NCI-H524 (cell line): Measurements from ENCODE around the gene FKBP15.
"Not testable (repeated sequence)": the region's sequence is repeated elsewhere in the genome, so short reads cannot be mapped to it uniquely, and the experiment has no call there.

Source experiments
- DNase-seq, 2 experiments: peaks; one replicate each; lab custom pipeline; 2025; lab: John Stamatoyannopoulos, UW

The FKBP15 gene

GRCh38 chr9:113149561-113149960 lies 71.5 kb downstream of the FKBP15 start:
- not testable (repeated sequence) for DNase-seq

DNA sequence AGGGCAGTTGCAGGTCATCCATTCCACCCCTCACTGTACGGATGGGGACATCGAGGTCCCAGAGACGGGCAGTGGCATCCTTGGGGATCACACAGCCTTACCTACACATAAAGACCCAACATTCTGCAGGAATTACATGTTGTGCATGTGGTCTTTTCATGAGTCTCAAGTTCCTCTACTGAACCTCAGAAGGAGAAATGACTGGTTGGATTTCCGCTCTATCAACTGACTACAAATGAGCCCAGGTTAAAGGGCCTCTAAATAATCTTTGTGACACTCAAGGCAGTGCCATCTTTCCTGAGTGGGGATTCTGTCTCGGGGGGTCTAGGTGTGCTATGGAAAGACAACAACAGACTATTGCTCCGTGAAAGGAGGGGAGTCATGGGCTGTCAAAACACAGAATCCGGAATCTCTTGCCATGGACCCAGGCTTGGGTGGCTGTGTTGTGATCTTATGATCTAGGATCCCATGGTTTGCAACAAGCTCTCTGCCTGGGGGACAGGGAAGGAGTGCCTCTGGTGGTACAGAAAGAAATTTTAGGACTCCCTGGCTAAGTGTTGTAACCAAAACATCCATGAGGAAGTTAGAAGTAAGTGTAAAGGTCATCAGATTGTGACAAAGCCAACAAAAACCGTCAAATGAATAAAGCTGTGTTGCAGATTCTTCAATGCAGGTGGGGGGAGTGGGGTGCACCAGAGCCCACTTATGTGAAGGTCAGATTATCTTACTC lies 72.1 kb downstream of the FKBP15 start:
- no peak for DNase-seq

DNA sequence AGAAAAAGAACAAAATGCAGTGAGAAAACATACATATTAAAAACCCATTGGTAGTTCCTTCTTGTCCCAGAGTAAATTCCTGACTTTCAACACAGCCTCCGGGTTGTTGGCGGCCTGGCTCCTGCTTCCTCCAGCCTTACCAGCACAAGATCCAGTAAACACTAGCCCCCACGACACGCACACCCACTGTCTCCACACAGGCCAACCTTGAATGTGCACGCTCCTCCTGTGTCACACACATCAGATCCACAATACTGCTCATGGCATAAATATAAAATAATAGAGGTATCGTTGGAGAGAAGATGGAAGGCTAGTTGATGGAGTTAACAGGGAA lies 72.7 kb downstream of the FKBP15 start:
- DNase-seq, result no peak

GRCh38 chr9:113143432-113144227 lies 77.4 kb downstream of the FKBP15 start:
- no peak for DNase-seq

- not testable (repeated sequence) for DNase-seq
Observed at GRCh38 chr9:113140896-113141295, 80.2 kb downstream of the FKBP15 start.

GRCh38 chr9:113139953-113140352 lies 81.1 kb downstream of the FKBP15 start:
- DNase-seq, result no peak

- DNase-seq, result no peak
Observed at GRCh38 chr9:113139225-113139829, 81.8 kb downstream of the FKBP15 start.

DNA sequence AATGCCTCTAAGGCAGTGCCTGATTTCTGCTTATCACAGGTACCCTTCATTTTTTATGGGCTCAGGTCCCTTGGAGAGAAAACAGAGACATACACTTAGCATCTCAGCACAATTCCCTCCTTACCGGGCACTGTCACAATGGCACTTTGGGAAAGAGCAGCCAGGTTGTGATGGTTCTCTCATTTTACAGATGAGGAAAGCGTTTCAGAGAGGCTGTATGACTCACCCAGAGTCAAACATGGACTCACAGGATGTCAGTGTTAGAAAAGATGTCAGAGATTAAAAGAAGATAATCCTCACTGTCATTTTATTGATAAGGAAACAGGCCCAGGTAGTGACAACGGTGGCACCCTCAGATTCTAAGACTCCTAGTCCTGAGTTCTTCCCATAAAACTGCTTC lies 82.3 kb downstream of the FKBP15 start:
- DNase-seq, result no peak

- no peak for DNase-seq
Observed at GRCh38 chr9:113137196-113138168, 83.6 kb downstream of the FKBP15 start.

DNA sequence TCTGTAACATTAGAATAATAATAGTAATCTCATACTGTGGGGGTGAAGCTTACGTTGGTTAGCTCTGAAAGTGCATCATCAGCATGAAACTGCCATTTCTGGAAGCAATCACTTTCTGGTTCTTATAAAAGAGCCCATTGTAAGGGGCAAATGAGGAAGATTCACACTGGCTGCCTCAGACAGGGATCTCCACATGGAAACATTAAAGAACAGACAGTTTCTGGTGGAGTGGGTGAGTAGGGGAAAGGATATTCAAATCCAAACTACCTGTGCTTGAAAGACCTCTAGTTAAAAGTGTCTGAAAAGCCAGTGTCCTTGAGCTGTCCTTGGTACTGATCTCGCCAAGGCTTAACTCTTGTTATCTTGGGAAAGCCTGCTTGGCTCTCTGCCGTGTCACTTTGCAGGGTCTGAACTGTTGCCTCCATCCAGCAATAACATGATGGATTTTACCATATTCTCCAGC lies 89.4 kb downstream of the FKBP15 start:
- no peak for DNase-seq

- DNase-seq, result peak in 1 of 2 experiments; percentile 12
Observed at GRCh38 chr9:113129884-113130283, 91.2 kb downstream of the FKBP15 start.

DNA sequence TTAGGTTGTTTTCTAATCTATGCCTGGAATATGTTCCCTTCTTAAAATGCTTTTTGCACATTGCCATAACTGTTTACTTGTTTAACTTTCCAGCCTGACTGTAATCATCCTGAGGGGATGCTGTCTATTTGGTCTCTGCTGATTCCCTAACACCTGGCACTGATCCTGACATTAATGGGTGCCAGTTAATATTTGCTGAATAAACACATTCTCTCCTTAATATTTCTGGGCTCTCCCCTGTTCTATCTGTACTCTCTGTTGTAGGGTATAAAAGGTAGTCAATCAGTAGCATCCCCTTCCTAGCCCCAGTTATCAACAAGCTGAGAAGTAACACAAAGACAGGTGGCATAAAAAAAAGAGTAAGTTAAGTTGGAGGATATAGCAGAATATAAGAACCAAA lies 91.6 kb downstream of the FKBP15 start:
- no peak for DNase-seq

GRCh38 chr9:113125386-113126035 lies 95.6 kb downstream of the FKBP15 start:
- no peak for DNase-seq

- DNase-seq, result not testable (repeated sequence)
Observed at GRCh38 chr9:113118829-113119228, 102.2 kb downstream of the FKBP15 start.
